ENCODE data around the gene CEP128.
"Not testable (repeated sequence)": the region's sequence is repeated elsewhere in the genome, so short reads cannot be mapped to it uniquely, and the experiment has no call there.

The CEP128 gene

DNA sequence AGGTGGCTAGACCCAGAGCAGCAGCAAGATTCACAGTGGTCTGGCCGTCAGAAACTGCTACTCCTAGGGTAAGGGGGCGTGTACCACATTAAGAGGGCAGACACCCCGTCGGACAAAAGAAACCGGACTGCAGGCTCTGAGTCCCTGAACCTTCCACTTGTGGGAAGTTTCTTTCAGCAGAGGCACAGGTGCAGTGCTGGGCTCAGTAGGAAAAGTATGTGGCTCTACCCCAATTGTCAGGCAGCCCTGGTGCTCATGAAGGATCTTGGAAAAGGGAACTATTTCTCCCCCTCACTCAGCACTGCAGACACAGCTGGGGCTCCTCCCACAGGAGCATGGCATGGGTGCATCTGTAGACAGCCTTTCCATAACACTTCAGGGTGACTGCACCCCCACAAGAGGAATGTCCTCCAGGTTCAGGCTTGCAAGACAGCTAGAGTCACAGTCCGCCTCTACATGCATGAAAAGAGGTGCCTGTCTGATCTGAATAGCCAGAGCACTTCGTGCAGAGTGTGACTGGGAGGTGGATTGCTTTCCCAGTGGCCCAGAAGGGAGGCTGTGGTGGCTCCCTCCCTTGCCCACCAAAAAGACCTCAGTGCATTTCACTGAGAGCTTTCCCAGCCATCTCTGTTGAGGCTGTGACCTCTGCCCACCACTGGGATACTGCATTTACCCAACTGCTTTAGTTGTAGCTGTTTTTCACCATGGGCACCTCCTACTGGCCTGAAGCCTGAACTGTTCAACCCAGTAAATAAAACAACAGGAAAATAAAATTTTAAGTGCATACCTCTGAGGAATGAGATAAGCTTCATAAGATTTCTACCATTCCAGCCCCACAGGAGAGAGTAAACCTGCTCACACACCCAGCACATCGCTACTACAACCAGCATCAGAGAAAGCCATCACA, 14.2 kb downstream of the CEP128 start:
- H3K9me3 ChIP-seq (replicated peaks; ENCODE audit: low read length), result no peaks in the 10 kb centered on the region
- no peaks in the 10 kb centered on the region for H3K36me3 ChIP-seq (ENCODE audit: insufficient read depth, low read length)
- H3K27me3 ChIP-seq (ENCODE audit: control insufficient read depth, insufficient read depth, low read length), result no peaks in the 10 kb centered on the region
- peaks cover 33% of the 10 kb centered on the region for H3K4me1 ChIP-seq (ENCODE audit: control insufficient read depth, insufficient read depth, low read length)
- no peak overlapping the region for H3K4me3 ChIP-seq (ENCODE audit: low read length)
- no peak overlapping the region for H3K4me2 ChIP-seq (ENCODE audit: low read length)
- H3K9ac ChIP-seq (ENCODE audit: low read depth, low read length), result no peak overlapping the region

- Histone ChIP-seq H3K4me3 (ENCODE audit: low read length) (no peak overlapping the region), H3K9me3 (replicated peaks; ENCODE audit: low read length) (no peaks in the 10 kb centered on the region), H3K4me1 (ENCODE audit: control insufficient read depth, insufficient read depth, low read length) (peaks cover 25% of the 10 kb centered on the region), H3K36me3 (ENCODE audit: insufficient read depth, low read length) (no peaks in the 10 kb centered on the region), H3K9ac (ENCODE audit: low read depth, low read length) (no peak overlapping the region), H3K27me3 (ENCODE audit: control insufficient read depth, insufficient read depth, low read length) (no peaks in the 10 kb centered on the region), H3K4me2 (ENCODE audit: low read length) (no peak overlapping the region)
These were observed 15.0 kb downstream of the CEP128 start for GRCh38 chr14:80926397-80927082.

GRCh38 chr14:80924365-80925103, 17.0 kb downstream of the CEP128 start:
- H3K36me3 ChIP-seq (ENCODE audit: insufficient read depth, low read length), result no peaks in the 10 kb centered on the region
- H3K4me3 ChIP-seq (ENCODE audit: low read length), result no peak overlapping the region
- H3K9ac ChIP-seq (ENCODE audit: low read depth, low read length), result no peak overlapping the region
- no peaks in the 10 kb centered on the region for H3K27me3 ChIP-seq (ENCODE audit: control insufficient read depth, insufficient read depth, low read length)
- H3K4me2 ChIP-seq (ENCODE audit: low read length), result no peak overlapping the region
- H3K9me3 ChIP-seq (replicated peaks; ENCODE audit: low read length), result no peaks in the 10 kb centered on the region
- peaks cover 12% of the 10 kb centered on the region for H3K4me1 ChIP-seq (ENCODE audit: control insufficient read depth, insufficient read depth, low read length)

GRCh38 chr14:80923368-80923767, 18.2 kb downstream of the CEP128 start:
- no peaks in the 10 kb centered on the region for H3K9me3 ChIP-seq (replicated peaks; ENCODE audit: low read length)
- peaks cover 12% of the 10 kb centered on the region for H3K4me1 ChIP-seq (ENCODE audit: control insufficient read depth, insufficient read depth, low read length)
- H3K27me3 ChIP-seq (ENCODE audit: control insufficient read depth, insufficient read depth, low read length), result no peaks in the 10 kb centered on the region
- no peaks in the 10 kb centered on the region for H3K36me3 ChIP-seq (ENCODE audit: insufficient read depth, low read length)
- no peak overlapping the region for H3K4me3 ChIP-seq (ENCODE audit: low read length)
- H3K9ac ChIP-seq (ENCODE audit: low read depth, low read length), result no peak overlapping the region
- H3K4me2 ChIP-seq (ENCODE audit: low read length), result no peak overlapping the region

GRCh38 chr14:80919622-80920021, 21.9 kb downstream of the CEP128 start:
- Histone ChIP-seq H3K4me1 (ENCODE audit: control insufficient read depth, insufficient read depth, low read length) (no peaks in the 10 kb centered on the region), H3K9me3 (replicated peaks; ENCODE audit: low read length) (no peaks in the 10 kb centered on the region), H3K27me3 (ENCODE audit: control insufficient read depth, insufficient read depth, low read length) (no peaks in the 10 kb centered on the region), H3K9ac (ENCODE audit: low read depth, low read length) (no peak overlapping the region), H3K36me3 (ENCODE audit: insufficient read depth, low read length) (peaks cover 5% of the 10 kb centered on the region), H3K4me3 (ENCODE audit: low read length) (no peak overlapping the region), H3K4me2 (ENCODE audit: low read length) (no peak overlapping the region)

DNA sequence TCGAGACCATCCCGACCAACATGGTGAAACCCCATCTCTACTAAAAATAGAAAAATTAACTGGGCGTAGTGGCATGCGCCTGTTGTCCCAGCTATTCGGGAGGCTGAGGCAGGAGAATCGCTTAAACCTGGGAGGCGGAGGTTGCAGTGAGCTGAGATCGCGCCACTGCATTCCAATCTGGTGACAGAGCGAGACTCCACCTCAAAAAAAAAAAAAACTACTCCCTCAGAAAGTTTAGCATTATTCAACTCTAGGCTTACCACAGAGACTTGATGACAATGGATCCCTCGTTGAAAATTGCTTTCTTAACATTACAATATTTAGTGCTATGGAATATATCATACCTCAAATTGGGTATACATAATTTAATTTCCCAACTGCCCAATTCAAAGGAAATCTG, 29.5 kb downstream of the CEP128 start:
- not testable (repeated sequence) for H3K4me3 ChIP-seq (ENCODE audit: low read length); H3K27me3 ChIP-seq (ENCODE audit: control insufficient read depth, insufficient read depth, low read length); H3K4me2 ChIP-seq (ENCODE audit: low read length); H3K9ac ChIP-seq (ENCODE audit: low read depth, low read length); H3K36me3 ChIP-seq (ENCODE audit: insufficient read depth, low read length); H3K9me3 ChIP-seq (replicated peaks; ENCODE audit: low read length); H3K4me1 ChIP-seq (ENCODE audit: control insufficient read depth, insufficient read depth, low read length)

DNA sequence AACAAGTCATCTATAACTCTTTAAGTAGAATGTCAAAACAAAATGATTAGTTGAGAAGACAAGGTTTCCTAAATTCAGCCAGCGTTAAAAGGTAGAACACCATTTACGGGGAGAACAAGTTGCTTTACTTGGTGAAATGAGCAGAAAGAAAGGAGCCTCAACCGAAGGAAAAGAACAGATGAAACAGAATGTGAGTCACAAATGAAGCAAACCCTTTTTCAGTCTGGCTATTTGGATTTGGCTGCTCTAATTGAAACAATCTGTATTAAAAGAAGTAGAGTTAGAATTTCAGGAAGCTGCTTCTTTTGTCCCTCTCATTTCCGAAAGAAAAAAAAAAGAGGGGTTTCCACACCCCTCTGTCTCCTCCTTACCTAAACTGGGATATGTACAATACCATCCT, 34.6 kb downstream of the CEP128 start:
- no peaks in the 10 kb centered on the region for H3K9me3 ChIP-seq (replicated peaks; ENCODE audit: low read length)
- H3K36me3 ChIP-seq (ENCODE audit: insufficient read depth, low read length), result no peaks in the 10 kb centered on the region
- peak overlapping the region; percentile 33 for H3K4me3 ChIP-seq (ENCODE audit: low read length)
- peaks cover 11% of the 10 kb centered on the region for H3K4me1 ChIP-seq (ENCODE audit: control insufficient read depth, insufficient read depth, low read length)
- peak overlapping the region; percentile 63 for H3K4me2 ChIP-seq (ENCODE audit: low read length)
- no peaks in the 10 kb centered on the region for H3K27me3 ChIP-seq (ENCODE audit: control insufficient read depth, insufficient read depth, low read length)
- H3K9ac ChIP-seq (ENCODE audit: low read depth, low read length), result peak overlapping the region; percentile 16

GRCh38 chr14:80906336-80906735, 35.2 kb downstream of the CEP128 start:
- no peaks in the 10 kb centered on the region for H3K36me3 ChIP-seq (ENCODE audit: insufficient read depth, low read length)
- peaks cover 11% of the 10 kb centered on the region for H3K4me1 ChIP-seq (ENCODE audit: control insufficient read depth, insufficient read depth, low read length)
- no peaks in the 10 kb centered on the region for H3K27me3 ChIP-seq (ENCODE audit: control insufficient read depth, insufficient read depth, low read length)
- H3K9me3 ChIP-seq (replicated peaks; ENCODE audit: low read length), result no peaks in the 10 kb centered on the region
- H3K4me3 ChIP-seq (ENCODE audit: low read length), result no peak overlapping the region
- peak overlapping the region; percentile 63 for H3K4me2 ChIP-seq (ENCODE audit: low read length)
- H3K9ac ChIP-seq (ENCODE audit: low read depth, low read length), result no peak overlapping the region

DNA sequence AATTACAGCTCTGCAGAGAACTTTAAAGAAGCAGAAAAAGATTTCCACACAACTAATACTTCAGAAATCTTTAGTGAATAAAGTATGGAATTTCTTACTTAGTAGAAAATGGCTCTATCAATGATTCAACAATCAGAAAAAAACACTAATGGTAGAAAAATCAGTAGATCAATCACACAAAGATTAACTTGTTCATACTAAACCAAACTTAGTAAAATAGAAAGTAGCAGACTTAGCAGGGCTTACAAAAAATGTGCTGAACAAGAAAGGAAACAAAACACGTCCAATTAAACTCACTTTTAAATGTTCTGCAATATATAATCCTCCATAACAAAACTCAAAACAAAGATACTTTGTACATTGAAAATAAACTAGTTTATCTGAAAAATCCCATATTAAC, 38.9 kb downstream of the CEP128 start:
- H3K9me3 ChIP-seq (replicated peaks; ENCODE audit: low read length), result no peaks in the 10 kb centered on the region
- no peaks in the 10 kb centered on the region for H3K27me3 ChIP-seq (ENCODE audit: control insufficient read depth, insufficient read depth, low read length)
- H3K4me1 ChIP-seq (ENCODE audit: control insufficient read depth, insufficient read depth, low read length), result peaks cover 11% of the 10 kb centered on the region
- H3K4me2 ChIP-seq (ENCODE audit: low read length), result no peak overlapping the region
- H3K9ac ChIP-seq (ENCODE audit: low read depth, low read length), result no peak overlapping the region
- no peaks in the 10 kb centered on the region for H3K36me3 ChIP-seq (ENCODE audit: insufficient read depth, low read length)
- no peak overlapping the region for H3K4me3 ChIP-seq (ENCODE audit: low read length)

DNA sequence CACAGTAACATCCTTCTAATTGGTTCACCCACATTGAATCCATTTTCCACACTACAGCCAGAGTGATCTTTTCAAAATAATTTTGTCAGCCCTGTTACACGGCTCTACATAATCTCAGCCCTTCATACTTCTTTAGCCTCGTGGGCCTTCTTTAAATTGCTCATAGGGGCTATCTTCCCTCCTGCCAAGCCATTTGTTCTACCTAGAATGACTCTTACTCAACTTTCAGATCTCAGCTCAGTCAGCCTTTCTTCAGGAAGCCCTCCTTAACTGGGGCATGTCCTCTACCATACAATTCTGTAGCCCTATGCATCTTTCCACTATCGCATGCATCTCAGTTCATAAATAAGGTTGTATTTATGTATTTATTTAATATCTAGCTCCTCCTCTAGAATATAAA, 39.7 kb downstream of the CEP128 start:
- no peak overlapping the region for H3K4me3 ChIP-seq (ENCODE audit: low read length)
- H3K4me2 ChIP-seq (ENCODE audit: low read length), result no peak overlapping the region
- no peaks in the 10 kb centered on the region for H3K9me3 ChIP-seq (replicated peaks; ENCODE audit: low read length)
- peaks cover 7% of the 10 kb centered on the region for H3K4me1 ChIP-seq (ENCODE audit: control insufficient read depth, insufficient read depth, low read length)
- H3K36me3 ChIP-seq (ENCODE audit: insufficient read depth, low read length), result no peaks in the 10 kb centered on the region
- H3K27me3 ChIP-seq (ENCODE audit: control insufficient read depth, insufficient read depth, low read length), result no peaks in the 10 kb centered on the region
- no peak overlapping the region for H3K9ac ChIP-seq (ENCODE audit: low read depth, low read length)

DNA sequence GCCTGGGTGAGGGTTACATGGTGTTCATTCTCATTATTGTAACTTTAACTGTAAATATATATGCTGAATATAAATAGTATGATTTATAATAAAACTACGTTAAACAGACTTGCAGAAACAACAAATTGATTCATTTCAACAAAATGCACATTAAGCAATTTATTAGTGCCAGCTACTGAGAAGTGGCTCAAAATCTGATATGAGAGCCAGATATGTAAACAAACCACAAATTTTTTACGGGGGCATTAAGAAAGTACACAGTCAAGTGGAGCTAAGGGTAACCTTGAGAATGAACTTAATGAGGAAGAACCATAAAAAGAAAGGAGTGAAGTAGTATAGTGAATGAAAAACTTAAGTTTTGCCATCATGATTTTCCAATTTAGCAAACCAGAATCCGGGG, 40.3 kb downstream of the CEP128 start:
- no peaks in the 10 kb centered on the region for H3K9me3 ChIP-seq (replicated peaks; ENCODE audit: low read length)
- H3K4me2 ChIP-seq (ENCODE audit: low read length), result no peak overlapping the region
- H3K36me3 ChIP-seq (ENCODE audit: insufficient read depth, low read length), result no peaks in the 10 kb centered on the region
- H3K4me3 ChIP-seq (ENCODE audit: low read length), result no peak overlapping the region
- peaks cover under 1% of the 10 kb centered on the region for H3K4me1 ChIP-seq (ENCODE audit: control insufficient read depth, insufficient read depth, low read length)
- no peaks in the 10 kb centered on the region for H3K27me3 ChIP-seq (ENCODE audit: control insufficient read depth, insufficient read depth, low read length)
- H3K9ac ChIP-seq (ENCODE audit: low read depth, low read length), result no peak overlapping the region

Measured in skeletal muscle satellite cell (primary cell).